ENCODE data around the gene CAPN15.

Gene CAPN15

GRCh38 chr16:526181-527014, 1.1 kb upstream of the CAPN15 start:
- DNase-seq = peak; percentile 29

- peak; percentile 28 for DNase-seq
Measured at GRCh38 chr16:528111-529011, 849 bp downstream of the CAPN15 start.

DNA sequence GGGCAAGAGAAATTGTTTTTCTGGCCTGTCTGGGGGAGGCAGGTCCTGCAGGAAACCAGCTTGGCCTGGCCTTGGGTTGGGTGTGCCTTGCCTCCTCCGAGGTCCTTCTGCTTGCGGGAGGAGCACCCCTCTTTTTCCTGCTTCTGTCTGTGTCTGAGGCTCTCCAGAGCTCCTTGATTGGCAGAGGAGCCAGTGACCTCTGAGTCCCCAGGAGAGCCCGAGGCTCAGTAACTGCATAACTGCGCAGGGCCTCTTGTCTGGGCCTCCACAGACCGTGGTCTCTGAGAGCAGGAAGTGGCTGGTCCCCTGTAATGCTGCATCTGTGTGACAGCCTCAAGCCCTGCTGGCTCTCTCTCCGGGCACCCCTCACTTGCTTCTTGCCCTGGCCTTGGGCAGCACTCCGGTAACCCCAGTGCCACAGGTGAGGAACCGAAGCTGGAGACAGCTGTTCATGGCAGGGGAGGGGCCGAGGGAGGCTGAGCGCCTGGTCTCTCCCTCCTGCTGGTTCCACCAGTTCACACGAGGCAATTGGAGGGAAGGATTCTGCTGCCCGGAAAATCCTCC, 1.6 kb downstream of the CAPN15 start:
- DNase-seq = no peak

DNA sequence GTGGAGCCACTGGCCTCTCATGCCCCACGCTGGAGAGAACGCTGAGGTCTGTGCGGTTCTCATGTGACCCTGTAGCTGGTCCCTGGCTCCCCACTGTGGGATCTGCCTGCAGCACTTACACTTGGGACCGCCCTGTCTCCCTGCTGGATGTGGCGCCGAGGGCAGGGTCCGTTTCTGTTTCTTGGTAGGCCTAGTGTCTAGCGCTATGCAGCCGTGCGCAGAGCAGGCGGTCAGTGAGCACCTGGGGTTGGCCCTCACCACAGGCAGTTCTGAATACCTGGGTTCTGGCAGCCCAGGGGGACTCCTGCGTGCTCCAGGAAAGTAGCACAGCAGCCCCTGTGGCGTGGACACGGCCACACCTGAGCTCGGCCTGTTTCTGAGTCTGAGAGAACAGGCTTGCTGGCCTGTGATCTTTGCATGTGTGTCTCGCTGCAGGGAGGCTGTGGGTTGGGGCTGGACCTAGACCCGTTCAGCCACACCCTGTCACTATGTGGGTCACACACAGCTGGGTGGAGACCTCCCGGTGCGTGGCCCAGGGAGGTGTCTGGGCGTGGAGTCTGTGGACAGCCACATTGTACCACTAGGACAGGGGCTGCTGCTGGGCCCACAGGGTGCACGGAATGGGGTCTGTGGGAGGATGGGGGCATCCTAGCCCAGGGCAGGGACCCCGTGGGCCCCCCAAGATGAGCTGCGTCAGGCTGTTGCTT, 2.8 kb downstream of the CAPN15 start:
- DNase-seq = no peak

GRCh38 chr16:531494-532125, 4.1 kb downstream of the CAPN15 start:
- DNase-seq = no peak

DNA sequence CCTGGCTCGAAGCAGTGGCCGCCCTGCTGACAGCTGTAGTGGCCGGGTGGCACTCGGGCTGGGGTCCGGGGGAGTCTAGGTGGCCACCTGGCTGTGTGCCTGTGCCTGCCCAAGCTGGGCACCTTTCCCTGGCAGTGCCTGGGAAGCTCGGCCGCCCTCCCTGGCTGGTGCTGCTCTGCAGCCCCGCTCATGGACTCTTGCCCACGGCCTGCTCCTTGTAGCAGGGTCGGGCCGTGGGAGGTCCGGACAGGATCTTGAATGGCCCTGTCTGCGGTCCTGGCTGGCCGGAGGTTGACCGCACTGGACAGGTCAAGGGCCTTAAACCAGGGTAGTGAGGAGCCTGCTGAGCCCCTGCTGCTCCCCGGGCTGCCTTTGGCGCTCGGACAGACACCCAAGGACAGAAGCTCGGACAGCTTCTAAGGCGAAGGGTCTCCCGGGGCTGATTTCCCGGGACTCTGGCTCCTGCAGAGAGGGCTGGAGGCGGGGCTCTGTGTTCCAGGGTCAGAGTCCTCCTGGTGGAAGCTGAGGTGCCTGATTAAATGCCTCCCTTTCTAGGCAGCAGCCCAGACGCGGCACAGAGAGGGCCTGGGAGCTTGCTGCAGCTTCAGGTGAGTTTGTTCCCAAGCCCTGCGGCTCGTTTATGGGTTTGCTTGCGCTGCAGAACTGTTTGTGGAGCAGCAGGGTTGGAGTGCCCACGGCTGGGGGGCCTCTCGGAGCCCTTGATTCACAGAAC, 6.0 kb downstream of the CAPN15 start:
- no peak for DNase-seq

DNA sequence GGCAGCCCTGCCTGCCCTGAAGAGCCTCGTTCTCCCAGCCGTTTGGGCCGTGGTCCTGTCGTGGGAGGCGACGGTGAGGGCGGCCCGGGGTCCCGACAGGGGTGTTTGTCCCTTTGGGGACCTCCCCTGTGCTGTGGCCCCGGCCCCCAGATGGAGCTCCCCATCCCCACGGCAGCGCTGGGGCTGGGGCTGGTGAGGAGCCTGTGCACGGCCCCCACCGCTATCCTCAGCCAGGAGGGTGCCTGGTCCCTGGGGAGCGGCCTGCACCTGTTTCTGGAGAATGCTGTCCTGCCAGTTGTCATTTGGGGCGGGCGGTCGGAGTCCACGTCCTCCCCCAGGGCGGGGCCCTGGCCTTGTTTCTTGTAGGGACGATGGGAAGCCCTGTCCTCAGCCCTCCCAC, 6.6 kb downstream of the CAPN15 start:
- no peak for DNase-seq

GRCh38 chr16:534856-535445, 7.4 kb downstream of the CAPN15 start:
- no peak for DNase-seq

- DNase-seq = no peak
Measured at GRCh38 chr16:535446-536405, 8.2 kb downstream of the CAPN15 start.

DNA sequence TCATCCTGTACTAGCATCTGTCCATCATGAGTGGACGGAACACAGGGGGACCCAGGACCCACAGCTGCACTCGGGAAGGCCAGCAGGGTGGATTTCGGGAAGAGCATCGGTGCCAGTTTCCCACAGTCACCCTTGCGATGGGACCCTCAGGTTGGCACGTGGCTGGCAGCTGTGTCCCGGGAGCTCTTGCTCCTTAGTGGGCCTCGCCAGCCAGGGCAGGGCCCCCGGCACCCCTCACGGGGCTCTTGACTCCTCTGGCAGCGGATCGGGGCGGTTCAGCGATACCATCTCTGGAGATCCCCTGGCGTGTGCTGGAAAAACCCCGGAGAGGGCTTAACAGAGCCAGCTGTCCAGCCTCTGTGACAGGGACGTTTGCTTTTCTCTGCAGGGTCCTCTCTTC, 9.2 kb downstream of the CAPN15 start:
- DNase-seq = no peak

GRCh38 chr16:537415-538335, 10.2 kb downstream of the CAPN15 start:
- no peak for DNase-seq

GRCh38 chr16:539901-540530, 12.5 kb downstream of the CAPN15 start:
- DNase-seq = no peak

GRCh38 chr16:540645-541340, 13.3 kb downstream of the CAPN15 start:
- no peak for DNase-seq

DNA sequence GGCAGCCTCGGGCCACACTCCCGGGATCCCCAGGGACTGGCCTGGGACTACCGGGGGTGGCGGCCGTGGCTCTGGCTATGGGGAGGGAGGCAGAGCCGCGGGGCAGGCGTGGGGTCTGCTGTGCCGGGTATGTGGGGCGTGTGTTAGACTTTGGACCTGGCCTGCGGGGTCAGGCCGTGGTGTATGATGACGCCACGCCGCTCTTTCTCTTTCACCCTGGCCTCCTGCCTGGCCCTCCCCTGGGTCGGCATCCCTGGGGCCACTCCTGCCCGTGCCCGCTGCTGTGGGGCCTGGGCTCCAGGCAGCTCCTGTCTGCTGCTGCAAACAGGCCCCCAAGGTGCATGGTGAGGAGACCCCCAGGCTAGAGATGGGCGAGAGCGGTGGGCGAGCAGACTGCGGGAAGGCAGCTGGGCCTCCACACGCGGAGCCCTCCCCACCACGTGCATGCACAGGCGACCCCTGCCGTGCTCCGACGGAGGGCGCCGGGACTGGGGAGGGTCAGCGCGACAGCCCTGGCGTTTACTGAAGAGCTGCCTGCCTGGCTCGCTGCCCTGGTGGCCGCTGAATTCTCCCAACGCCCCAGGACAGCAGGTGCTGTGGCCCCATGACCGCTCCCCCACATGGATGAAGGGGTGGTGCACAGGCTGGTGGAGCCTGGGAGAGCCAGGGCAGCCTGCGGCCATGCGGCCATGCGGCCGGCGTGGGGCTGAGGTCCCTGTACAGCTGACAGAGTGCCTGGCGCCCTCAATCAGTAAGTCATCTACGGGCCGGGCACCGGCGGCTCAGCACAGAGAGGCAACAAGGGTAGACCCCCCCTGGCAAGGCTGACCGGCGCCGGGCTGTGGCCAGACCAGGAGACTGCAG, 16.0 kb downstream of the CAPN15 start:
- DNase-seq = no peak

DNA sequence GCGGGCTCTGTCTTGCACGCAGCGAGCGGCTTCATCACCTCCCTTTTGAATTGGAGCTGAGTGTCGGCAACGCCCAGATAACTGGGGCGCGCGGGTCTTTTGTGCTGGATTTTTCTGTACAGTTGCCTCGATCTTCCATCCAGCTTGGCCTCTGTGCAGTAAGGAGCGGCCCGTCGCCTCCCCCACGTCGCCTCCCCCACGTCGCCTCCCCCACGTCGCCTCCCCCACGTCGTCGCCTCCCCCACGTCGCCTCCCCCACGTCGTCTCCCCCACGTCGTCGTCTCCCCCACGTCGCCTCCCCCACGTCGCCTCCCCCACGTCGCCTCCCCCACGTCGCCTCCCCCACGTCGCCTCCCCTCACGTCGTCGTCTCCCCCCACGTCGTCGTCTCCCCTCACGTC, 17.0 kb downstream of the CAPN15 start:
- no peak for DNase-seq

DNA sequence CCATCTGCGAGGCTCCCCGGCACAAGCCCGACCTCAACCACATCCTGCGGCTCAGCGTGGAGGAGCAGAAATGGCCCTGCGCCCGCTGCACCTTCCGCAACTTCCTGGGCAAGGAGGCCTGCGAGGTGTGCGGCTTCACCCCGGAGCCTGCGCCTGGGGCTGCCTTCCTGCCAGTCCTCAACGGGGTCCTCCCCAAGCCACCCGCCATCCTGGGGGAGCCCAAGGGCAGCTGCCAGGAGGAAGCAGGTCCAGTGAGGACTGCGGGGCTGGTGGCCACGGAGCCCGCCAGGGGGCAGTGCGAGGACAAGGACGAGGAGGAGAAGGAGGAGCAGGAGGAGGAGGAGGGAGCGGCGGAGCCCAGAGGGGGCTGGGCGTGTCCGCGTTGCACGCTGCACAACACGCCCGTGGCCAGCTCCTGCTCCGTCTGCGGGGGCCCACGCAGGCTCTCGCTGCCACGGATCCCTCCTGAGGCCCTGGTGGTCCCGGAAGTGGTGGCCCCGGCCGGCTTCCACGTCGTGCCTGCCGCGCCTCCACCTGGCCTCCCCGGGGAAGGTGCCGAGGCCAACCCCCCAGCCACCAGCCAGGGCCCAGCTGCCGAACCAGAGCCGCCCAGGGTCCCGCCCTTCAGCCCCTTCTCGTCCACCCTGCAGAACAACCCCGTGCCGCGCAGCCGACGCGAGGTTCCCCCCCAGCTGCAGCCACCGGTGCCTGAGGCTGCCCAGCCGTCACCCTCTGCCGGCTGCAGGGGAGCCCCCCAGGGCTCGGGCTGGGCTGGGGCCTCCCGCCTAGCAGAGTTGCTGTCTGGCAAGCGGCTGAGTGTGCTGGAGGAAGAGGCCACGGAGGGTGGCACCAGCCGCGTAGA, 19.6 kb downstream of the CAPN15 start:
- DNase-seq = peak; percentile 53
